Lung (tissue), 12 donors: ENCODE data around the gene LIMA1. TPM values are rescaled to one million over a fixed set of nuclear protein-coding genes. Genes with fewer than 3 reads are reported as not detected.

Source experiments
- ATAC-seq: fragments of 200-7000 bp; cut with Tn5 transposase; one replicate; pipeline ENCODE4 v1.9.1; 2020; ENCODE audit warnings: moderate number of reproducible peaks; ENCODE audit not compliant: insufficient read depth, low FRiP score
- DNase-seq, 3 donors: peaks; one replicate each; pipeline ENCODE4 v3.0.0-alpha.2; 2013 to 2017
- H3K27ac ChIP-seq, 2 donors: one replicate each; pipeline ENCODE4 v1.5.1; 2013; ENCODE audit warnings: mild to moderate bottlenecking in 2 of 2, moderate library complexity in 2 of 2, control low read depth in 1 of 2, inconsistent platforms in 1 of 2, low read depth in 1 of 2, low read length in 1 of 2
- H3K27me3 ChIP-seq, 3 donors: one replicate each; pipeline ENCODE4 v1.5.1; 2013; ENCODE audit warnings: low read length in 2 of 3; ENCODE audit not compliant: control insufficient read depth in 3 of 3, insufficient read depth in 3 of 3
- H3K36me3 ChIP-seq, 4 donors: one replicate each; pipeline ENCODE4 v1.5.1; 2013; ENCODE audit warnings: low read length in 4 of 4, mild to moderate bottlenecking in 1 of 4, moderate library complexity in 1 of 4; ENCODE audit not compliant: control insufficient read depth in 4 of 4, insufficient read depth in 4 of 4
- H3K4me1 ChIP-seq, 5 donors: one replicate each; pipeline ENCODE4 v1.5.1; 2013; ENCODE audit warnings: low read length in 5 of 5, mild to moderate bottlenecking in 2 of 5, moderate library complexity in 1 of 5; ENCODE audit not compliant: control insufficient read depth in 5 of 5, insufficient read depth in 5 of 5
- H3K4me3 ChIP-seq: one replicate; pipeline ENCODE4 v1.5.1; 2013; ENCODE audit warnings: mild to moderate bottlenecking, control low read depth, moderate library complexity
- H3K9ac ChIP-seq, 2 donors: one replicate each; pipeline ENCODE4 v1.5.1; 2013; ENCODE audit warnings: low read length in 2 of 2, control low read depth in 1 of 2; ENCODE audit not compliant: insufficient read depth in 1 of 2
- H3K9me3 ChIP-seq, 4 donors: one replicate each; pipeline ENCODE4 v1.5.1; 2013; ENCODE audit warnings: low read length in 3 of 4, mild to moderate bottlenecking in 1 of 4, moderate library complexity in 1 of 4; ENCODE audit not compliant: control insufficient read depth in 4 of 4, insufficient read depth in 3 of 4
- CTCF ChIP-seq: IDR thresholded peaks from 2 replicates; pipeline ENCODE4 v1.5.1; 2012; ENCODE audit warnings: mild to moderate bottlenecking; ENCODE audit errors: control extremely low read depth, extremely low read depth
- WGBS, 2 donors: extraction: QIAGEN DNeasy Blood & Tissue Kit; methylation state at CpG; one replicate each; pipeline ENCODE4 v1.1.7; 2013; 5-methylcytosine and 5-hydroxymethylcytosine counted together
- polyA plus RNA-seq, 2 donors: library from polyadenylated mRNA; stranded (reverse); fragments of 200-250 nt; gene quantifications; one replicate each; pipeline ENCODE4 v1.2.1, GENCODE V29; 2013
- total RNA-seq, 2 donors: library from RNA; depleted of rRNA in 1 of 2; stranded (reverse); fragments of >200 nt in 1 of 2; gene quantifications; one replicate each; pipeline ENCODE4 v1.2.1, GENCODE V29; 2014 to 2021
- donor health status: control.
- donor health status: control.
- donor health status: Bipolar disorder and iron deficiency.
- donor health status: healthy.
- donor health status: DM: yes; HTN: yes; CAD: no.

LIMA1 gene
- total and polyA plus RNA-seq, 4 donors: 25.0 to 69.7 (median 45.7) TPM

GRCh38 chr12:50196537-50196936 is 86.8 kb downstream of the LIMA1 start:
- no peak overlapping the region for H3K27ac ChIP-seq
- no peaks in the 10 kb centered on the region for H3K27me3 ChIP-seq
- no peaks in the 10 kb centered on the region for H3K9me3 ChIP-seq
- DNase-seq: no peak
- no peak for ATAC-seq
- TF ChIP-seq CTCF: no peak
- H3K4me3 ChIP-seq: no peak overlapping the region
- H3K9ac ChIP-seq: no peak overlapping the region
- peaks cover 8 to 30% (median 15%) of the 10 kb centered on the region in 4 donors for H3K36me3 ChIP-seq
- 79 to 81% methylated on average over 4 of the region's 4 CpGs for whole genome bisulfite sequencing, 2 donors
- no peaks in the 10 kb centered on the region for H3K4me1 ChIP-seq

DNA sequence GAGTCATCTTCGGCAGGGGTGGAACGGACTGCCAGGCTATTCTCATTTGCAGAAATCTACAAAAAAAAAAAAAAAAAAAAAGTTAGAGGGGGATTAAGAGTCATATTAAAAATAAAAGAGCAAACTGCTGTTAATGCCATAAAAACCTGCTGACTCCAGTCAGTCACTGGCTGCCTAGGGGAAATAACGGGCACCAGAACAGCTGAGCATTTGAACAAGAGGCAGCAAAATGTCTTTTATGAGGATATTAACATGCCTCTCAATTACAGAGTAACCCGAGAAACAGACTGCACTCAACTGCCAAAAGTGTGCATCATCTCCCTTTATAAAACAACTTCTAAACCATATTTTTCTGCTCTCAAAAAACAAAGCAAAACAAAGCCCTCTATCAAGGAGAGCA is 87.5 kb downstream of the LIMA1 start:
- no peak for ATAC-seq
- 91 to 97% methylated on average over 4 of the region's 4 CpGs for WGBS, 2 donors
- peaks cover 8 to 30% (median 13%) of the 10 kb centered on the region in 4 donors for H3K36me3 ChIP-seq

GRCh38 chr12:50192908-50193307 is 90.4 kb downstream of the LIMA1 start:
- Histone ChIP-seq H3K9me3 (no peaks in the 10 kb centered on the region), H3K36me3 (peaks cover 0 to 11% (median 4%) of the 10 kb centered on the region in 4 donors), H3K4me1 (peaks cover 0 to 3% (median 0%) of the 10 kb centered on the region in 5 donors), H3K27ac (no peak overlapping the region), H3K4me3 (no peak overlapping the region), H3K27me3 (no peaks in the 10 kb centered on the region), H3K9ac (no peak overlapping the region)
- DNase-seq: no peak
- 90 to 92% methylated on average over 5 of the region's 5 CpGs for WGBS, 2 donors
- TF ChIP-seq CTCF: no peak
- no peak for ATAC-seq

More for the DNA sequence above, 87.5 kb downstream of the LIMA1 start:
- no peak overlapping the region for H3K9ac ChIP-seq
- DNase-seq: no peak
- H3K9me3 ChIP-seq: no peaks in the 10 kb centered on the region
- H3K4me1 ChIP-seq: no peaks in the 10 kb centered on the region
- H3K4me3 ChIP-seq: no peak overlapping the region
- no peak overlapping the region for H3K27ac ChIP-seq
- no peaks in the 10 kb centered on the region for H3K27me3 ChIP-seq
- no peak for TF ChIP-seq CTCF

- WGBS, 2 donors: 97% methylated on average over 4 of the region's 4 CpGs
- Histone ChIP-seq H3K27ac (no peak overlapping the region), H3K4me1 (peaks cover 0 to 3% (median 0%) of the 10 kb centered on the region in 5 donors), H3K27me3 (no peaks in the 10 kb centered on the region), H3K9ac (no peak overlapping the region), H3K4me3 (no peak overlapping the region), H3K9me3 (no peaks in the 10 kb centered on the region), H3K36me3 (peaks cover 0 to 13% (median 4%) of the 10 kb centered on the region in 4 donors)
- no peak for ATAC-seq
- DNase-seq: no peak
- no peak for TF ChIP-seq CTCF
These were observed 91.1 kb downstream of the LIMA1 start for GRCh38 chr12:50192236-50192635.
